Subcutaneous abdominal adipose tissue (tissue), 5 donors: ENCODE measurements around the gene CTCF.

Experiments used
- H3K27ac ChIP-seq: one replicate; pipeline ENCODE4 v1.7.0; 2013; ENCODE audit warnings: low read depth, mild to moderate bottlenecking, inconsistent platforms, low read length, moderate library complexity
- H3K27me3 ChIP-seq, 5 donors: one replicate each; pipeline ENCODE4 v1.7.0; 2013; ENCODE audit warnings: low read length in 5 of 5, inconsistent platforms in 1 of 5; ENCODE audit not compliant: control insufficient read depth in 5 of 5, insufficient read depth in 4 of 5
- H3K36me3 ChIP-seq, 5 donors: one replicate each; pipeline ENCODE4 v1.7.0; 2013; ENCODE audit warnings: low read length in 5 of 5; ENCODE audit not compliant: control insufficient read depth in 5 of 5, insufficient read depth in 5 of 5
- H3K4me1 ChIP-seq, 5 donors: one replicate each; pipeline ENCODE4 v1.7.0; 2013; ENCODE audit warnings: low read length in 5 of 5, mild to moderate bottlenecking in 3 of 5, moderate library complexity in 1 of 5; ENCODE audit not compliant: control insufficient read depth in 5 of 5, insufficient read depth in 5 of 5
- H3K4me3 ChIP-seq, 5 donors: one replicate each; pipeline ENCODE4 v1.7.0; 2013; ENCODE audit warnings: low read length in 5 of 5, low read depth in 1 of 5
- H3K9ac ChIP-seq, 5 donors: one replicate each; pipeline ENCODE4 v1.7.0; 2013; ENCODE audit warnings: low read length in 5 of 5, mild to moderate bottlenecking in 4 of 5, moderate library complexity in 3 of 5
- H3K9me3 ChIP-seq, 5 donors: one replicate each; pipeline ENCODE4 v1.7.0; 2013; ENCODE audit warnings: low read length in 5 of 5; ENCODE audit not compliant: control insufficient read depth in 5 of 5
- donor health status: healthy.
- donor health status: healthy.
- donor health status: healthy.
- donor health status: healthy.
- donor health status: healthy.

Gene CTCF

GRCh38 chr16:67648088-67648763 is 85.9 kb downstream of the CTCF start:
- peaks cover 37 to 64% (median 58%) of the 10 kb centered on the region in 5 donors for H3K27me3 ChIP-seq

GRCh38 chr16:67648764-67649407 is 86.6 kb downstream of the CTCF start:
- H3K36me3 ChIP-seq = no peaks in the 10 kb centered on the region
- no peaks in the 10 kb centered on the region for H3K9me3 ChIP-seq
- no peak overlapping the region for H3K9ac ChIP-seq
- H3K27me3 ChIP-seq = peaks cover 37 to 70% (median 63%) of the 10 kb centered on the region in 5 donors
- H3K4me1 ChIP-seq = peaks cover 4 to 36% (median 24%) of the 10 kb centered on the region in 5 donors
- no peak overlapping the region for H3K4me3 ChIP-seq
- no peak overlapping the region for H3K27ac ChIP-seq

More at GRCh38 chr16:67648088-67648763, 85.9 kb downstream of the CTCF start:
- H3K4me1 ChIP-seq = peaks cover 4 to 30% (median 20%) of the 10 kb centered on the region in 5 donors
- H3K9ac ChIP-seq = no peak overlapping the region
- H3K36me3 ChIP-seq = no peaks in the 10 kb centered on the region
- H3K27ac ChIP-seq = no peak overlapping the region
- no peaks in the 10 kb centered on the region for H3K9me3 ChIP-seq
- no peak overlapping the region for H3K4me3 ChIP-seq

GRCh38 chr16:67649494-67649931 is 87.2 kb downstream of the CTCF start:
- Histone ChIP-seq H3K4me3 (peak overlapping the region in 2 of 5 donors; percentile 28 to 34), H3K4me1 (peaks cover 4 to 33% (median 24%) of the 10 kb centered on the region in 5 donors)

GRCh38 chr16:67650023-67650422 is 87.7 kb downstream of the CTCF start:
- Histone ChIP-seq H3K27ac (no peak overlapping the region), H3K9ac (no peak overlapping the region), H3K9me3 (no peaks in the 10 kb centered on the region), H3K4me1 (peaks cover 4 to 30% (median 20%) of the 10 kb centered on the region in 5 donors), H3K4me3 (peak overlapping the region in 2 of 5 donors; percentile 28 to 34), H3K36me3 (no peaks in the 10 kb centered on the region), H3K27me3 (peaks cover 47 to 81% (median 73%) of the 10 kb centered on the region in 5 donors)

More at GRCh38 chr16:67649494-67649931, 87.2 kb downstream of the CTCF start:
- no peak overlapping the region for H3K27ac ChIP-seq
- H3K36me3 ChIP-seq = no peaks in the 10 kb centered on the region
- H3K9ac ChIP-seq = no peak overlapping the region
- peaks cover 43 to 76% (median 69%) of the 10 kb centered on the region in 5 donors for H3K27me3 ChIP-seq
- H3K9me3 ChIP-seq = no peaks in the 10 kb centered on the region

GRCh38 chr16:67651039-67651438 is 88.7 kb downstream of the CTCF start:
- H3K27ac ChIP-seq = no peak overlapping the region
- no peak overlapping the region for H3K9ac ChIP-seq
- no peak overlapping the region for H3K4me3 ChIP-seq
- H3K27me3 ChIP-seq = peaks cover 39 to 79% (median 66%) of the 10 kb centered on the region in 5 donors
- no peaks in the 10 kb centered on the region for H3K9me3 ChIP-seq
- H3K4me1 ChIP-seq = peaks cover 4 to 26% (median 18%) of the 10 kb centered on the region in 5 donors
- H3K36me3 ChIP-seq = no peaks in the 10 kb centered on the region

- H3K4me3 ChIP-seq = no peak overlapping the region
- H3K27ac ChIP-seq = no peak overlapping the region
- peaks cover 0 to 4% (median under 1%) of the 10 kb centered on the region in 5 donors for H3K36me3 ChIP-seq
- H3K27me3 ChIP-seq = peaks cover 41 to 74% (median 60%) of the 10 kb centered on the region in 5 donors
- peaks cover 4 to 26% (median 18%) of the 10 kb centered on the region in 5 donors for H3K4me1 ChIP-seq
- no peaks in the 10 kb centered on the region for H3K9me3 ChIP-seq
- no peak overlapping the region for H3K9ac ChIP-seq
Observed at GRCh38 chr16:67651847-67652246, 89.5 kb downstream of the CTCF start.

- Histone ChIP-seq H3K4me1 (peaks cover 4 to 26% (median 18%) of the 10 kb centered on the region in 5 donors), H3K36me3 (peaks cover 0 to 11% (median 7%) of the 10 kb centered on the region in 5 donors), H3K4me3 (no peak overlapping the region), H3K27ac (no peak overlapping the region), H3K9ac (no peak overlapping the region), H3K27me3 (peaks cover 41 to 68% (median 54%) of the 10 kb centered on the region in 5 donors), H3K9me3 (no peaks in the 10 kb centered on the region)
Observed at GRCh38 chr16:67652578-67653127, 90.3 kb downstream of the CTCF start.

- peaks cover 36 to 63% (median 50%) of the 10 kb centered on the region in 5 donors for H3K27me3 ChIP-seq
- peaks cover 4 to 26% (median 18%) of the 10 kb centered on the region in 5 donors for H3K4me1 ChIP-seq
- peak overlapping the region in 1 of 5 donors; percentile 38 for H3K4me3 ChIP-seq
- no peak overlapping the region for H3K9ac ChIP-seq
- no peak overlapping the region for H3K27ac ChIP-seq
- no peaks in the 10 kb centered on the region for H3K9me3 ChIP-seq
- peaks cover 0 to 17% (median 12%) of the 10 kb centered on the region in 5 donors for H3K36me3 ChIP-seq
Observed at GRCh38 chr16:67653128-67653788, 90.9 kb downstream of the CTCF start.

GRCh38 chr16:67653789-67654402 is 91.6 kb downstream of the CTCF start:
- Histone ChIP-seq H3K36me3 (peaks cover 0 to 23% (median 14%) of the 10 kb centered on the region in 5 donors), H3K4me3 (peak overlapping the region in 1 of 5 donors; percentile 38), H3K9ac (no peak overlapping the region), H3K27me3 (peaks cover 29 to 57% (median 43%) of the 10 kb centered on the region in 5 donors), H3K27ac (no peak overlapping the region), H3K9me3 (no peaks in the 10 kb centered on the region), H3K4me1 (peaks cover 4 to 23% (median 20%) of the 10 kb centered on the region in 5 donors)
